Fibroblast of pulmonary artery (primary cell): ENCODE results near the gene TMEFF2.

Experiments used
- DNase-seq: peaks from one replicate; pipeline ENCODE4 v3.0.0-alpha.2; 2010; ENCODE audit warnings: low read depth
- H3K4me3 ChIP-seq: replicated peaks from 2 replicates; pipeline ENCODE4 v1.5.1; 2011; ENCODE audit warnings: low read depth, mild to moderate bottlenecking, control low read depth, low read length, moderate library complexity
- TF ChIP-seq, protein P1 (sequence below): IDR thresholded peaks from 2 replicates; pipeline ENCODE4 v1.5.1; 2011; ENCODE audit warnings: mild to moderate bottlenecking, control low read depth, low read length, inconsistent platforms; ENCODE audit errors: missing control alignments

The TMEFF2 gene, protein sequence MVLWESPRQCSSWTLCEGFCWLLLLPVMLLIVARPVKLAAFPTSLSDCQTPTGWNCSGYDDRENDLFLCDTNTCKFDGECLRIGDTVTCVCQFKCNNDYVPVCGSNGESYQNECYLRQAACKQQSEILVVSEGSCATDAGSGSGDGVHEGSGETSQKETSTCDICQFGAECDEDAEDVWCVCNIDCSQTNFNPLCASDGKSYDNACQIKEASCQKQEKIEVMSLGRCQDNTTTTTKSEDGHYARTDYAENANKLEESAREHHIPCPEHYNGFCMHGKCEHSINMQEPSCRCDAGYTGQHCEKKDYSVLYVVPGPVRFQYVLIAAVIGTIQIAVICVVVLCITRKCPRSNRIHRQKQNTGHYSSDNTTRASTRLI

DNA sequence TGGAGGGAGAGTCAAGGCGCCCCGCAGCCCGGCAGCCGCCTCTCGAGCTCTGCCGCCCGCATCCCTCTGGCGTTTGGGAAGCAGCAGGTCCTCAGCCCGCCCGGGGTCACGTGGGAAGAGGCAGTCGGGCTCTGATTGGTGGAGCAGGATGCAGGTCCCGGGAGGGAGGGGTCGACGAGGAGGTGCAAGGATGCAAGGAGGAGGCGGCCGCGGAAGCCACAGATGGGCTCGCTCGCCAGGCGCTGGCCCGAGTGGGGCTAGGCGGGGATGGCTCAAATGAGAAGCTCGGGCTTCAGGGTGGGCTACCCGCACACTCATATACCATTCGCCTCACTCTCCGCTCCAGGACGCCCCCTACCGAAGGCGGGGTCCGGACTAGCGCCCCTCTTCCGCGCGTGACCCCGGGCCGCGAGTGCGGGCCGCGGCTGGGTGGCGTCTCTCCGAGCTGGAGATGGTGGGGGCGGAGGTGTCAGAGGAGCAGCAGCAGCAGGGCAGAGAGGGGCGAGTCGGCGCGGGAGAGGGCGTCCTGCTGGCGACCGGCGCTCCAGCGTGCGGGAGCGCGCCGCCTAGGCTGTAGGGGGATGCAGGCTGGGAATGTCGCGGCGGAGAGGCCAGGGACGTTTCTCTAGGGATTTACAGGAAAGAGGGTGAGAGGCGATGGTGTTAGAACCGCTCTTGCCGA, at the start of gene TMEFF2:
TMEFF2 (minus strand) TSS at position 68 of the 682 bp plus-strand sequence. CDS start 409 bp downstream, outside the sequence.
- H3K4me3 ChIP-seq, result peak within 1 kb of the TSS; percentile 65
- TF ChIP-seq, protein P1, sequence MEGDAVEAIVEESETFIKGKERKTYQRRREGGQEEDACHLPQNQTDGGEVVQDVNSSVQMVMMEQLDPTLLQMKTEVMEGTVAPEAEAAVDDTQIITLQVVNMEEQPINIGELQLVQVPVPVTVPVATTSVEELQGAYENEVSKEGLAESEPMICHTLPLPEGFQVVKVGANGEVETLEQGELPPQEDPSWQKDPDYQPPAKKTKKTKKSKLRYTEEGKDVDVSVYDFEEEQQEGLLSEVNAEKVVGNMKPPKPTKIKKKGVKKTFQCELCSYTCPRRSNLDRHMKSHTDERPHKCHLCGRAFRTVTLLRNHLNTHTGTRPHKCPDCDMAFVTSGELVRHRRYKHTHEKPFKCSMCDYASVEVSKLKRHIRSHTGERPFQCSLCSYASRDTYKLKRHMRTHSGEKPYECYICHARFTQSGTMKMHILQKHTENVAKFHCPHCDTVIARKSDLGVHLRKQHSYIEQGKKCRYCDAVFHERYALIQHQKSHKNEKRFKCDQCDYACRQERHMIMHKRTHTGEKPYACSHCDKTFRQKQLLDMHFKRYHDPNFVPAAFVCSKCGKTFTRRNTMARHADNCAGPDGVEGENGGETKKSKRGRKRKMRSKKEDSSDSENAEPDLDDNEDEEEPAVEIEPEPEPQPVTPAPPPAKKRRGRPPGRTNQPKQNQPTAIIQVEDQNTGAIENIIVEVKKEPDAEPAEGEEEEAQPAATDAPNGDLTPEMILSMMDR, result peak; percentile 5
- DNase-seq, result peak; percentile 69

DNA sequence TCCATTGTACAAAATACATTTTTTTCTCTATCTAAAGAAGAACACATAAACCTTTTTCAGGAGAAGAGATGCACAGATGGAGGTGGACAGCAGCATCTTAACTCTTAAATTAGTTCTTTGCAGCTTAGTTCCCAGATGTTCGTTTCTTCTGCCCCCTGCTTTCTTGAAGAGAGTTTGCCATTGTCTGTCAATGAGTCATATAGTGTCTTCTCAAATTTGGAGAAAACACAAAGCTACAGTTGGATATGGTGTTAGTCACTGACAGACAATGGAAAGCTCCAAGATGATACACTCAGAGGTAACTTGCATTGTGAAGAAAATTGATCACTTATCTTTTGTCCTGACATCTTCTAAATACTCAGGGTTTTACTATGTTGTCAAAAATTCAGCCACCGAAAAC, 48.8 kb upstream of the TMEFF2 start:
- TF ChIP-seq, protein P1, result peak; percentile 9
- DNase-seq, result peak; percentile 39
- no peak overlapping the region for H3K4me3 ChIP-seq

DNA sequence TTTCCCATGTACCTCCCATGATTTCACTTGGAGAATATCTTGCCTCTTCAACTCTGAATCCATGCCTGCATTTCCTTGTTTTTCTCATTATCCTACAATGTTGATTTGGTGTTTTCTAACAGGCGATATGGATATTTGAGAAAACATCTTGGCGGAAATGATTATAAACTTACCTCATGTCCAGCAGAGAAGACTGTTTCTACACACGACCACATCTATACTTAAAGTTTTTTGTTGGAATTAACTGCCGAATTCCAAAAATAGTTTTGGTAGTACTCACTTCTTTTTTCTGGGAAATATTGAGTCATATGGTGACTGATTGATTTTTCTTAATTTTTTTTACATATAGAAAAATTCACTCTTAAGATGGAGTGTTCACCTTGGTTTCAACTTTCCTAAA, 41.4 kb upstream of the TMEFF2 start:
- peak; percentile 47 for DNase-seq
- TF ChIP-seq, protein P1, result no peak
- H3K4me3 ChIP-seq, result no peak overlapping the region

DNA sequence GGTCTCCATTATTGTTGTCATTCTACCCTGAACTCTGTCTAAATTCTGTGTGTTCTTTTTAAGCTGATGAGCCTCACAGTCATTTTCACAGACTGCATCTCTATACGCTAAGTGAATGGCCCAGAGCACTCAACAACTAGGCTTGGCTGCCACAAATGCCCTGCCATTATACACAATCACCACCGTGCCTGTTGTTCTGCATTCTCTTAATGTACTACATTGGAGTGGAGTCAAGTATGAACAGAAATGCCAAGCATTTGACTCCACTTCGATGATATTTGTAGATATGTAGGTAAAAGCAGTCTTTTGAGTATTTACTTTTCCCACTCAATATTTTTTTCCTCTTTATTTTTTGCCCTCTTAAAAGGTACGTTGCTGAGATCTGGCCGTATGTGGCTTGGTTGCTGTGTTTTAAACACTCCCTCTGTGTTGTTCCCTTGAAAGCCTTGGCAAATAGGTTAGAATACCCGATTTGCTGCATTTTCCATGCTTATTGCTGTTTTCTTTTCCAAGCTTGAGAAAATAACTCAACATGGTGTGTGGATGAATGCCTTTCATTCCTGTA, 36.2 kb upstream of the TMEFF2 start:
- TF ChIP-seq, protein P1, result no peak
- DNase-seq, result no peak
- H3K4me3 ChIP-seq, result no peak overlapping the region

DNA sequence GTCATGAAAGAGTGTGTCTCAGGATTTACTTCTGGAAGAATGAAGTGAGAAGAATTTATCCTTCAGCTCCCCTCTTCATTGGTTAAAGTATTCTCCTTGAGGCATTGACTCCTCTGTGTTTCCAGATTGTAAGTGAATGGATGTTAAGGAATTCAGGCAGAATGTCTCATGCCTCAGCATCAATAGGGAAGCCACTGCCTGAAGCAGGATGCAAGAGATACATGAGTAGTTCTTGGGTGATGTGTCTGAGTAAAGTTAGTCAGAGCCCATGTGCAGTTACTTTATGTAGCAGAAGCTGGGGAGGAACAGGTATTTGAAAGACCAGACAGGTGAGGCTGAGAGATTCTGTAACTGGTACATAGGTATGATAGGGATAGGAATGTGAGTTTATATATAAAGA, 34.0 kb upstream of the TMEFF2 start:
- TF ChIP-seq, protein P1, result no peak
- no peak overlapping the region for H3K4me3 ChIP-seq
- no peak for DNase-seq

DNA sequence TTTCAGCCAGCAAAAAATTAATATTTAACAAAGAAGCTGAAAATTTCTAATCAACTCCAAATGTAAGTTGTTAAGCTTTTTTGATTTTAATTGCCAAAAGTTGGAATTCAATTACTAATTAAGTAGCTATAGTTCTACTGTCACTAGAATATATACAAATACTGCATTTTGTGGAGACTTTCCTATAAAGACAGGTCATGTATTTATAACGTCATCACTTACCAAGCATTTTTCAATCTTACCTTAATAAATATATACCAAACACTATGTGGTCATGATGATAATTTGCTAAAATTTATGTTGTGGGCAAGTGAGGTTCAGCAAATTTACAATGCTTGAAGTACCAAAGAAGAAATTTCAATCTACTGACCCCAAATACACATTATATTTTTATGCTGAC, 24.2 kb upstream of the TMEFF2 start:
- DNase-seq, result no peak
- TF ChIP-seq, protein P1, result no peak
- H3K4me3 ChIP-seq, result no peak overlapping the region
